SK-N-SH treated with all-trans-retinoic acid at 6 μM for 48 hours (cell line): Measurements from ENCODE around the gene CCL18.
"Not testable (repeated sequence)": the region's sequence is repeated elsewhere in the genome, so short reads cannot be mapped to it uniquely, and the experiment has no call there.

Experiments used
- SNAI2 ChIP-seq: fragments of 250-450 bp; sonication (Bioruptor Pico); IDR thresholded peaks from 2 replicates; pipeline ENCODE4 v1.5.0; 2020; ENCODE audit warnings: mild to moderate bottlenecking, moderate library complexity
- TF ChIP-seq, protein P1 (sequence below): fragments of 250-450 bp; sonication (Bioruptor Pico); IDR thresholded peaks from 2 replicates; pipeline ENCODE4 v1.8.0; 2020; ENCODE audit warnings: mild to moderate bottlenecking, moderate library complexity, borderline replicate concordance
- TF ChIP-seq, protein P2 (sequence below): fragments of 250-450 bp; sonication (Bioruptor Pico); IDR thresholded peaks from 2 replicates; pipeline ENCODE4 v1.8.0; 2021; ENCODE audit warnings: low read depth, mild to moderate bottlenecking, moderate library complexity, borderline replicate concordance
- TF ChIP-seq, protein P3 (sequence below): fragments of 250-450 bp; sonication (Bioruptor Pico); IDR thresholded peaks from 2 replicates; pipeline ENCODE4 v1.5.0; 2020; ENCODE audit warnings: mild to moderate bottlenecking, moderate library complexity

DNA sequence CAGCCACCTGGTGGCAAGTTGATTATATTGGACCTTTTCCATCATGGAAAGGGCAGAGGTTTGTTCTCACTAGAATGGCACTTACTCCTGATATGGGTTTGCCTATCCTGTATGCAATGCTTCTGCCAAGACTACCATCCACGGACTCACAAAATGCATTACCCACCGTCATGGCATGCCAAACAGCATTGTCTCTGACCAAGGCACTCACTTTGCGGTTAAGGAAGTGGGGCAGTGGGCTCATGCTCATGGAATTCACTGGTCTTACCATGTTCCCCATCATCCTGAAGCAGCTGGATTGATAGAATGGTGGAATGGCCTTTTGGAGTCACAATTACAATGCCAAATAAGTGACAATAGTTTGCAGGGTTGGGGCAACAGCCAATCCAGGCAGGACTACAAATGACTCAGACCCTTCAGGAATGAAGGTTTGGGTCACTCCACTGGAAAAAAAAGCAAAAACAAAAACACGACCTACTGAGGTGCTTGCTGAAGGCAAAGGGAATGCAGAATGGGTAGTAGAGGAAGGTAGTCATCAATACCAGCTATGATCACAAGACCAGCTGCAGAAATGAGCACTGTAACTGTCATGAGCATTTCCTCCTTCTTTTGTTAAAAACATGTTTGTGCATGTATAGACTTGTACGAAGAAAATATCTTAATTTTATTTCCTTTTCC lies 51.0 kb downstream of the CCL18 start:
- TF ChIP-seq, protein P1, sequence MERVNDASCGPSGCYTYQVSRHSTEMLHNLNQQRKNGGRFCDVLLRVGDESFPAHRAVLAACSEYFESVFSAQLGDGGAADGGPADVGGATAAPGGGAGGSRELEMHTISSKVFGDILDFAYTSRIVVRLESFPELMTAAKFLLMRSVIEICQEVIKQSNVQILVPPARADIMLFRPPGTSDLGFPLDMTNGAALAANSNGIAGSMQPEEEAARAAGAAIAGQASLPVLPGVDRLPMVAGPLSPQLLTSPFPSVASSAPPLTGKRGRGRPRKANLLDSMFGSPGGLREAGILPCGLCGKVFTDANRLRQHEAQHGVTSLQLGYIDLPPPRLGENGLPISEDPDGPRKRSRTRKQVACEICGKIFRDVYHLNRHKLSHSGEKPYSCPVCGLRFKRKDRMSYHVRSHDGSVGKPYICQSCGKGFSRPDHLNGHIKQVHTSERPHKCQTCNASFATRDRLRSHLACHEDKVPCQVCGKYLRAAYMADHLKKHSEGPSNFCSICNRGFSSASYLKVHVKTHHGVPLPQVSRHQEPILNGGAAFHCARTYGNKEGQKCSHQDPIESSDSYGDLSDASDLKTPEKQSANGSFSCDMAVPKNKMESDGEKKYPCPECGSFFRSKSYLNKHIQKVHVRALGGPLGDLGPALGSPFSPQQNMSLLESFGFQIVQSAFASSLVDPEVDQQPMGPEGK (CRISPR knock-in tag) = not testable (repeated sequence)
- TF ChIP-seq, protein P2, sequence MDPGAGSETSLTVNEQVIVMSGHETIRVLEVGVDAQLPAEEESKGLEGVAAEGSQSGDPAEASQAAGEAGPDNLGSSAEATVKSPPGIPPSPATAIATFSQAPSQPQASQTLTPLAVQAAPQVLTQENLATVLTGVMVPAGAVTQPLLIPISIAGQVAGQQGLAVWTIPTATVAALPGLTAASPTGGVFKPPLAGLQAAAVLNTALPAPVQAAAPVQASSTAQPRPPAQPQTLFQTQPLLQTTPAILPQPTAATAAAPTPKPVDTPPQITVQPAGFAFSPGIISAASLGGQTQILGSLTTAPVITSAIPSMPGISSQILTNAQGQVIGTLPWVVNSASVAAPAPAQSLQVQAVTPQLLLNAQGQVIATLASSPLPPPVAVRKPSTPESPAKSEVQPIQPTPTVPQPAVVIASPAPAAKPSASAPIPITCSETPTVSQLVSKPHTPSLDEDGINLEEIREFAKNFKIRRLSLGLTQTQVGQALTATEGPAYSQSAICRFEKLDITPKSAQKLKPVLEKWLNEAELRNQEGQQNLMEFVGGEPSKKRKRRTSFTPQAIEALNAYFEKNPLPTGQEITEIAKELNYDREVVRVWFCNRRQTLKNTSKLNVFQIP = not testable (repeated sequence)
- not testable (repeated sequence) for TF ChIP-seq SNAI2 (CRISPR knock-in tag)
- TF ChIP-seq, protein P3, sequence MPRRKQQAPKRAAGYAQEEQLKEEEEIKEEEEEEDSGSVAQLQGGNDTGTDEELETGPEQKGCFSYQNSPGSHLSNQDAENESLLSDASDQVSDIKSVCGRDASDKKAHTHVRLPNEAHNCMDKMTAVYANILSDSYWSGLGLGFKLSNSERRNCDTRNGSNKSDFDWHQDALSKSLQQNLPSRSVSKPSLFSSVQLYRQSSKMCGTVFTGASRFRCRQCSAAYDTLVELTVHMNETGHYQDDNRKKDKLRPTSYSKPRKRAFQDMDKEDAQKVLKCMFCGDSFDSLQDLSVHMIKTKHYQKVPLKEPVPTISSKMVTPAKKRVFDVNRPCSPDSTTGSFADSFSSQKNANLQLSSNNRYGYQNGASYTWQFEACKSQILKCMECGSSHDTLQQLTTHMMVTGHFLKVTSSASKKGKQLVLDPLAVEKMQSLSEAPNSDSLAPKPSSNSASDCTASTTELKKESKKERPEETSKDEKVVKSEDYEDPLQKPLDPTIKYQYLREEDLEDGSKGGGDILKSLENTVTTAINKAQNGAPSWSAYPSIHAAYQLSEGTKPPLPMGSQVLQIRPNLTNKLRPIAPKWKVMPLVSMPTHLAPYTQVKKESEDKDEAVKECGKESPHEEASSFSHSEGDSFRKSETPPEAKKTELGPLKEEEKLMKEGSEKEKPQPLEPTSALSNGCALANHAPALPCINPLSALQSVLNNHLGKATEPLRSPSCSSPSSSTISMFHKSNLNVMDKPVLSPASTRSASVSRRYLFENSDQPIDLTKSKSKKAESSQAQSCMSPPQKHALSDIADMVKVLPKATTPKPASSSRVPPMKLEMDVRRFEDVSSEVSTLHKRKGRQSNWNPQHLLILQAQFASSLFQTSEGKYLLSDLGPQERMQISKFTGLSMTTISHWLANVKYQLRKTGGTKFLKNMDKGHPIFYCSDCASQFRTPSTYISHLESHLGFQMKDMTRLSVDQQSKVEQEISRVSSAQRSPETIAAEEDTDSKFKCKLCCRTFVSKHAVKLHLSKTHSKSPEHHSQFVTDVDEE (CRISPR knock-in tag) = not testable (repeated sequence)
